ENCODE data around the gene SAMD1.

DNA sequence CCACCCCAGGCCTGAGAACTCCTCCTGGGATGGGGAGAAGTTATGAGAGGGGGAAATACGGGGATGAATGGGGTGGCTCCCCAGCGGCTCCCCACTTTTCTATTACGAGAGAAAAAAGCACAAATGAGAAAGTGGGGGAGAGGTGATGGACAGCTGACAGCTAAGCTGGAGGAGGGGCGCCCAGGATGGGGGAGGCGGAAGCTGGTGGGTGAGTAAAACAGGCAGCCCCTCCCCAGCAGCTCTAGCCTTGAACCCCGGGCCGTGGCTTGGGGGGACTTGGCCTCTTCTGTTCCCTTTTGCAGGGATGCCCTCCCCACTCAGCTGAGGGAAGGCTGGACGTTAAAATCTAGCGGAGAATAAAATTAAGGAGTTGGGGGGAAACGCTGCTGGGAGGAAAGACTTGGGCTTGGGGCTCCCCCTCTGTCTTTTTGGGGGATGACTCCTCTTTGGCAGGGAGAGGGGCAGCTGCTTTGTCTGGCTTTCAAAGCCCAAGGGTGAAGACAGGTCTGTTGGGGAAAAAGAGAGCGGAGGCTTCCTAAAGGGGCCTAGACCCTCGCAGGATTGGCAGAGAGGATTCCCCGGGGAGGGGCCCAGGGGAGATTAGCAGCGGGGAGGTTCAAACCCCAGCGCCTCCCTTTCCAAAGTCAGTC lies 1.4 kb upstream of the SAMD1 start:
- TF ChIP-seq, protein P1, sequence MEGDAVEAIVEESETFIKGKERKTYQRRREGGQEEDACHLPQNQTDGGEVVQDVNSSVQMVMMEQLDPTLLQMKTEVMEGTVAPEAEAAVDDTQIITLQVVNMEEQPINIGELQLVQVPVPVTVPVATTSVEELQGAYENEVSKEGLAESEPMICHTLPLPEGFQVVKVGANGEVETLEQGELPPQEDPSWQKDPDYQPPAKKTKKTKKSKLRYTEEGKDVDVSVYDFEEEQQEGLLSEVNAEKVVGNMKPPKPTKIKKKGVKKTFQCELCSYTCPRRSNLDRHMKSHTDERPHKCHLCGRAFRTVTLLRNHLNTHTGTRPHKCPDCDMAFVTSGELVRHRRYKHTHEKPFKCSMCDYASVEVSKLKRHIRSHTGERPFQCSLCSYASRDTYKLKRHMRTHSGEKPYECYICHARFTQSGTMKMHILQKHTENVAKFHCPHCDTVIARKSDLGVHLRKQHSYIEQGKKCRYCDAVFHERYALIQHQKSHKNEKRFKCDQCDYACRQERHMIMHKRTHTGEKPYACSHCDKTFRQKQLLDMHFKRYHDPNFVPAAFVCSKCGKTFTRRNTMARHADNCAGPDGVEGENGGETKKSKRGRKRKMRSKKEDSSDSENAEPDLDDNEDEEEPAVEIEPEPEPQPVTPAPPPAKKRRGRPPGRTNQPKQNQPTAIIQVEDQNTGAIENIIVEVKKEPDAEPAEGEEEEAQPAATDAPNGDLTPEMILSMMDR (conservative IDR thresholded peaks at IDR 0.05; ENCODE audit: low read length), result peak; percentile 33; the same call in 1 of the 2 replicates
- TF ChIP-seq EZH2phosphoT487 (IDR thresholded peaks at IDR 0.05; ENCODE audit: borderline replicate concordance, low read depth, low read length), result no peak
